Naive thymus-derived CD4-positive, alpha-beta T cell (primary cell): ENCODE data around the gene FBXO48. TPM values are rescaled to one million over a fixed set of nuclear protein-coding genes. Genes with fewer than 3 reads are reported as not detected.

Source experiments
- ATAC-seq: fragments of 150-1000 bp; cut with Tn5 transposase; 2 replicates; pipeline ENCODE4 v1.10.0; 2021; ENCODE audit warnings: mild to moderate bottlenecking, moderate library complexity
- CTCF ChIA-PET: fragments of 350-600 bp; sonication (Branson Sonifier 250); formaldehyde crosslinking; loops from one replicate; lab custom pipeline; 2021; ENCODE audit warnings: antibody characterized with exemption; lab: Charles Lee
- POLR2A ChIA-PET: fragments of 350-600 bp; sonication (Branson Sonifier 250); formaldehyde crosslinking; loops from one replicate; lab custom pipeline; 2021; ENCODE audit warnings: antibody characterized with exemption, inconsistent platforms; lab: Charles Lee
- DNase-seq, 9 donors: peaks; one replicate each; pipeline versions ENCODE4 v3.0.0 to v3.0.0-alpha.2; 2020 to 2022; ENCODE audit warnings: mixed read lengths in 1 of 9
- H3K27ac ChIP-seq: one replicate; pipeline ENCODE4 v1.7.0; 2013; ENCODE audit warnings: mild to moderate bottlenecking, low read depth, low read length, moderate library complexity
- H3K27me3 ChIP-seq, 2 donors: one replicate each; pipeline ENCODE4 v1.7.0; 2013; ENCODE audit warnings: low read length in 2 of 2, mild to moderate bottlenecking in 2 of 2, moderate library complexity in 2 of 2; ENCODE audit not compliant: control insufficient read depth in 2 of 2, insufficient read depth in 2 of 2
- H3K36me3 ChIP-seq, 3 experiments: 1 replicate in 2 of 3; 2 replicates in 1 of 3; pipeline ENCODE4 v1.7.0; 2013; ENCODE audit warnings: low read length in 3 of 3, mild to moderate bottlenecking in 3 of 3, moderate library complexity in 1 of 3; ENCODE audit not compliant: insufficient read depth in 3 of 3, control insufficient read depth in 2 of 3
- H3K4me1 ChIP-seq, 2 donors: one replicate each; pipeline ENCODE4 v1.7.0; 2013; ENCODE audit warnings: low read length in 2 of 2, mild to moderate bottlenecking in 2 of 2, moderate library complexity in 1 of 2; ENCODE audit not compliant: control insufficient read depth in 2 of 2, insufficient read depth in 2 of 2
- H3K4me3 ChIP-seq: 2 replicates; pipeline ENCODE4 v1.7.0; 2013; ENCODE audit warnings: mild to moderate bottlenecking, low read length
- H3K9me3 ChIP-seq, 3 experiments: 1 replicate in 2 of 3; 2 replicates in 1 of 3; pipeline ENCODE4 v1.7.0; 2013; ENCODE audit warnings: low read length in 3 of 3; ENCODE audit not compliant: control insufficient read depth in 2 of 3
- H3K27ac Mint-ChIP-seq, 9 donors: one replicate each; pipeline ENCODE4 v1.8.0; 2020 to 2022; ENCODE audit warnings: mixed read lengths in 9 of 9, mild to moderate bottlenecking in 8 of 9, moderate library complexity in 5 of 9, inconsistent platforms in 2 of 9
- H3K27me3 Mint-ChIP-seq, 5 donors: one replicate each; pipeline ENCODE4 v1.8.0; 2021 to 2022; ENCODE audit warnings: mixed read lengths in 5 of 5, mild to moderate bottlenecking in 1 of 5
- H3K36me3 Mint-ChIP-seq, 5 donors: one replicate each; pipeline ENCODE4 v1.8.0; 2020 to 2022; ENCODE audit warnings: mixed read lengths in 5 of 5, mild to moderate bottlenecking in 3 of 5, inconsistent platforms in 1 of 5
- H3K4me1 Mint-ChIP-seq, 7 donors: one replicate each; pipeline ENCODE4 v1.8.0; 2020 to 2022; ENCODE audit warnings: mixed read lengths in 7 of 7, mild to moderate bottlenecking in 3 of 7, inconsistent platforms in 1 of 7
- H3K4me3 Mint-ChIP-seq, 10 donors: one replicate each; pipeline ENCODE4 v1.8.0; 2020 to 2022; ENCODE audit warnings: mild to moderate bottlenecking in 10 of 10, mixed read lengths in 10 of 10, moderate library complexity in 6 of 10, inconsistent platforms in 2 of 10
- H3K9me3 Mint-ChIP-seq, 11 donors: one replicate each; pipeline ENCODE4 v1.8.0; 2020 to 2022; ENCODE audit warnings: mixed read lengths in 11 of 11, mild to moderate bottlenecking in 4 of 11, inconsistent platforms in 1 of 11, moderate library complexity in 1 of 11
- intact Hi-C, 2 donors: fragments of 100-400 bp; cut with micrococcal nuclease; formaldehyde crosslinking; loops; one replicate each; pipeline ENCODE4 v1.15.1; 2023
- polyA plus RNA-seq, 2 donors: library from polyadenylated mRNA; unstranded; fragments of 300-500 nt; fragmentation: Illumina TruSeq; gene quantifications; one replicate each; pipeline ENCODE4 v1.2.3, GENCODE V29; 2021
- total RNA-seq, 6 experiments: library from RNA in 5 of 6; stranded (reverse) in 5 of 6; gene quantifications; 1 replicate in 5 of 6; 2 replicates in 1 of 6; pipeline ENCODE4 v1.2.3 and lab custom pipeline; 2021 to 2026

The FBXO48 gene, protein sequence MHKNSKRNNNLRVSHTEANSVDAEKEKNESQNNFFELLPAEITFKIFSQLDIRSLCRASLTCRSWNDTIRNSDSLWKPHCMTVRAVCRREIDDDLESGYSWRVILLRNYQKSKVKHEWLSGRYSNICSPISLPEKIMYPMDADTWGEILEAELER
- total RNA-seq: 1 to 10 TPM; 1.1 to 5.6 (median 1.7) TPM
- under 1 TPM; 0.49 to 0.53 TPM for polyA plus RNA-seq
- 4.4 reads per million, percentile 22 among the genes with 10 or more reads in this experiment for total RNA-seq (lab: John Stamatoyannopoulos, UW)

- no peaks in the 10 kb centered on the region for H3K9me3 ChIP-seq
- Mint-ChIP-seq H3K27me3 (no peaks in the 10 kb centered on the region), H3K36me3 (peaks cover 0 to 4% (median under 1%) of the 10 kb centered on the region in 5 donors), H3K4me1 (peaks cover 10 to 55% (median 39%) of the 10 kb centered on the region in 7 donors), H3K4me3 (peak within 1 kb of the TSS; percentile 88 to 99 (median 94)), H3K9me3 (no peaks in the 10 kb centered on the region), H3K27ac (peak within 1 kb of the TSS; percentile 80 to 97 (median 89))
- ChIA-PET CTCF (interaction anchor here (1.0 to 5.7 kb wide), 6 partner anchors 14 to 457 kb away, joined by 3 to 76 read pairs (median 8); no protein-coding TSS in a partner anchor), POLR2A (interaction anchor here (0.8 to 3.3 kb wide), 11 partner anchors 14 to 441 kb away, joined by 3 to 8 read pairs (median 4); no protein-coding TSS in a partner anchor)
- H3K36me3 ChIP-seq: peaks cover 0 to 4% (median 0%) of the 10 kb centered on the region in 3 experiments
- peak within 1 kb of the TSS; percentile 99 for H3K4me3 ChIP-seq
- intact Hi-C loops: loop anchor here (1.0 to 10.0 kb wide), 18 partner anchors 19 to 1825 kb away; partner anchors contain the start of genes PNO1 (in 2 of the 2), AAK1 (in 1 of the 2), ARHGAP25 (in 1 of the 2) and C1D (in 1 of the 2)
- peak; percentile 90 to 99 (median 99) for DNase-seq
- peak within 1 kb of the TSS; percentile 89 for H3K27ac ChIP-seq
- H3K27me3 ChIP-seq: no peaks in the 10 kb centered on the region
- H3K4me1 ChIP-seq: peaks cover 7 to 23% of the 10 kb centered on the region in 2 donors
- ATAC-seq: peak; percentile 94
These were observed at the start of gene FBXO48, which contains the start of gene APLF for GRCh38 chr2:68467077-68467960. TSS of gene FBXO48 (minus strand) at chr2:68467294. CDS start at chr2:68465145, 2,149 bp downstream. TSS of gene APLF (plus strand) at chr2:68467585. CDS start at chr2:68467732, 147 bp downstream.

DNA sequence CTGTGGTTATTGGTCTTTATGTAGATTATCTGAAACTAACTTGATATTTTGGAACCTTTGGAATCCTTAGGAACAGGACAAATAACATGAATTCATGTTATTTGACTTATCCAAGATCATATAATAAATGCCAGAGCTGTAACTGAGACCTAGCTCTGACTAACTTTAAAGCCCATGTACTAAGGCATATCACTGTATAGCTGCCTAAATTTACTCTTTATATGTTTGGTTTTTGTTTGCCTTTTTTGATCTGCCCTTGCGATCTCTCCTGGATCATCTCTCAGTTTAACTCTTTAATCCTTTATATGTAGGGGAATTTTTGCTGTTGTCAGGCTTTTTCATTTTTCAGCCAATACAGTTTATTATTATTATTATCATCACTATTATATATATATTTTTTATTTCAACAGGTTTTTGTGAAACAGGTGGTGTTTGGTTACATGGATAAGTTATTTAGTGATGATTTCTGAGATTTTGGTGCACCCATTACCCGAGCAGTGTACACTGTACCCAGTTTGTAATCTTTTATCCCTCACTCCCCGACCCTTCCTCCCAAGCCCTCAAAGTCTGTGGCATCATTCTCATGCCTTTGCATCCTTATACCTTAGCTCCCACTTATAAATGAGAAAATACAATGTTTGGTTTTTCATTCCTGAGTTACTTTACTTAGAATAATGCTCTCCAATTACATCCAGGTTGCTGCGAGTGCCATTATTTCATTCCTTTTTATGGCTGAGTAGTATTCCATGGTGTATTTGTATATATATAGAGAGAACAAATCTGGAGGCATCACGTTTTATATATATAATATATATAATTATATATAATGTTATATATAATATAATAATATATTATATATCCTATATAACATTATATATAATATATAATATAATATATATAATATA is 49.2 kb upstream of the FBXO48 start:
- Histone ChIP-seq H3K36me3 (no peaks in the 10 kb centered on the region), H3K27me3 (no peaks in the 10 kb centered on the region), H3K4me1 (no peaks in the 10 kb centered on the region), H3K9me3 (no peaks in the 10 kb centered on the region), H3K4me3 (no peak overlapping the region), H3K27ac (no peak overlapping the region)
- Mint-ChIP-seq H3K4me1 (peaks cover 0 to 10% (median 0%) of the 10 kb centered on the region in 7 donors), H3K9me3 (peaks cover 0 to 17% (median 0%) of the 10 kb centered on the region in 11 donors), H3K4me3 (no peak overlapping the region), H3K27ac (peak overlapping the region in 3 of 9 donors; percentile 11 to 60 (median 59)), H3K27me3 (no peaks in the 10 kb centered on the region), H3K36me3 (peaks cover 0 to 18% (median 5%) of the 10 kb centered on the region in 5 donors)
- ATAC-seq: no peak
- peak in 4 of 9 donors; percentile 16 to 46 (median 28) for DNase-seq
- intact Hi-C loops: loop anchor here in 1 of 2 donors (2.0 kb wide), 1 partner anchor 52 kb away; no protein-coding TSS in a partner anchor
- ChIA-PET CTCF (interaction anchor here (0.6 kb wide), 1 partner anchor 393 kb away, joined by 4 read pairs; no protein-coding TSS in a partner anchor), POLR2A (interaction anchor here (0.5 to 0.8 kb wide), 5 partner anchors 29 to 438 kb away, joined by 3 read pairs; no protein-coding TSS in a partner anchor)

- ChIA-PET CTCF (interaction anchor here (0.6 kb wide), 1 partner anchor 427 kb away, joined by 3 read pairs; no protein-coding TSS in a partner anchor), POLR2A (no interaction called here)
- Mint-ChIP-seq H3K27ac (peak overlapping the region in 1 of 9 donors; percentile 11), H3K4me3 (no peak overlapping the region), H3K36me3 (peaks cover 0 to 10% (median 5%) of the 10 kb centered on the region in 5 donors), H3K9me3 (peaks cover 0 to 17% (median 0%) of the 10 kb centered on the region in 11 donors), H3K4me1 (peaks cover 0 to under 1% (median 0%) of the 10 kb centered on the region in 7 donors), H3K27me3 (no peaks in the 10 kb centered on the region)
- H3K9me3 ChIP-seq: no peaks in the 10 kb centered on the region
- H3K27ac ChIP-seq: no peak overlapping the region
- no peak for DNase-seq
- H3K4me3 ChIP-seq: no peak overlapping the region
- H3K27me3 ChIP-seq: no peaks in the 10 kb centered on the region
- intact Hi-C loops: loop anchor here (2.0 kb wide), 2 partner anchors 44 to 206 kb away; no protein-coding TSS in a partner anchor
- ATAC-seq: no peak
- H3K4me1 ChIP-seq: no peaks in the 10 kb centered on the region
- H3K36me3 ChIP-seq: no peaks in the 10 kb centered on the region
These were observed 47.3 kb upstream of the FBXO48 start for GRCh38 chr2:68514316-68514929.

DNA sequence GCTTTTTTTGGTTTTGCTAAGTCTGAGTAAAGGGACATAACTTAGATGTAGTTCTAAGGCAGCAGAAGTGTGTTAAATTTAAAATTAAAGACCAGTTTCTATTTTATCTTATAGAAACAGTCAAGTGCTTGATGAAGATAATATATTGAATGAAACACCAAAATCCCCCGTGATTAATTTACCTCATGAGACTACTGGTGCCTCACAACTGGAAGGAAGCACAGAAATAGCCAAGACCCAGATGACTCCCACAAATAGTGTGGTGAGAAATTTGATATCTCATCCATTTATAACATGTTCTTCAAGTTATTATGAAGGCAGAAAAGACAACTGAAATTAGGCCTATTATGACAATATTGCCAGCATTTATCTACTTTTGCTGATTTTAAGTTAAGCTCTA is 45.9 kb upstream of the FBXO48 start:
- H3K9me3 Mint-ChIP-seq: peaks cover 0 to 17% (median 0%) of the 10 kb centered on the region in 11 donors
- no peaks in the 10 kb centered on the region for H3K36me3 ChIP-seq
- H3K4me3 Mint-ChIP-seq: no peak overlapping the region
- DNase-seq (no peak), ATAC-seq (no peak)
- ChIA-PET POLR2A (interaction anchor here (0.8 to 2.0 kb wide), 2 partner anchors 46 to 47 kb away, joined by 4 read pairs; partner anchors contain the start of genes APLF and FBXO48), CTCF (no interaction called here)
- no peaks in the 10 kb centered on the region for H3K27me3 ChIP-seq
- no peaks in the 10 kb centered on the region for H3K27me3 Mint-ChIP-seq
- H3K27ac ChIP-seq: no peak overlapping the region
- no peak overlapping the region for H3K4me3 ChIP-seq
- no peaks in the 10 kb centered on the region for H3K4me1 Mint-ChIP-seq
- no peaks in the 10 kb centered on the region for H3K4me1 ChIP-seq
- H3K36me3 Mint-ChIP-seq: peaks cover 0 to 17% (median 9%) of the 10 kb centered on the region in 5 donors
- no peak overlapping the region for H3K27ac Mint-ChIP-seq
- H3K9me3 ChIP-seq: no peaks in the 10 kb centered on the region
- intact Hi-C loops: loop anchor here in 1 of 2 donors (1.0 kb wide), 1 partner anchor 27 kb away; no protein-coding TSS in a partner anchor

- no peaks in the 10 kb centered on the region for H3K4me1 ChIP-seq
- no peak overlapping the region for H3K27ac ChIP-seq
- ChIA-PET CTCF (no interaction called here), POLR2A (interaction anchor here (0.8 to 2.0 kb wide), 2 partner anchors 45 to 46 kb away, joined by 4 read pairs; partner anchors contain the start of genes APLF and FBXO48)
- no peaks in the 10 kb centered on the region for H3K9me3 ChIP-seq
- no peak overlapping the region for H3K4me3 ChIP-seq
- Mint-ChIP-seq H3K9me3 (peaks cover 0 to 17% (median 0%) of the 10 kb centered on the region in 11 donors), H3K27ac (no peak overlapping the region), H3K4me3 (no peak overlapping the region), H3K36me3 (peaks cover 0 to 18% (median 9%) of the 10 kb centered on the region in 5 donors), H3K4me1 (peaks cover 0 to 3% (median 0%) of the 10 kb centered on the region in 7 donors), H3K27me3 (no peaks in the 10 kb centered on the region)
- H3K27me3 ChIP-seq: no peaks in the 10 kb centered on the region
- intact Hi-C loops: no loop called here
- no peaks in the 10 kb centered on the region for H3K36me3 ChIP-seq
- ATAC-seq: no peak
- no peak for DNase-seq
These were observed 45.2 kb upstream of the FBXO48 start for GRCh38 chr2:68512326-68512725.
